NOMO-1 treated with DMSO at 0.1 percent for 48 hours (cell line): ENCODE data around the gene TBKBP1.

Source experiments
- DNase-seq: peaks from one replicate; lab custom pipeline; 2025; ENCODE audit not compliant: unreplicated experiment; lab: John Stamatoyannopoulos, UW

The TBKBP1 gene

DNA sequence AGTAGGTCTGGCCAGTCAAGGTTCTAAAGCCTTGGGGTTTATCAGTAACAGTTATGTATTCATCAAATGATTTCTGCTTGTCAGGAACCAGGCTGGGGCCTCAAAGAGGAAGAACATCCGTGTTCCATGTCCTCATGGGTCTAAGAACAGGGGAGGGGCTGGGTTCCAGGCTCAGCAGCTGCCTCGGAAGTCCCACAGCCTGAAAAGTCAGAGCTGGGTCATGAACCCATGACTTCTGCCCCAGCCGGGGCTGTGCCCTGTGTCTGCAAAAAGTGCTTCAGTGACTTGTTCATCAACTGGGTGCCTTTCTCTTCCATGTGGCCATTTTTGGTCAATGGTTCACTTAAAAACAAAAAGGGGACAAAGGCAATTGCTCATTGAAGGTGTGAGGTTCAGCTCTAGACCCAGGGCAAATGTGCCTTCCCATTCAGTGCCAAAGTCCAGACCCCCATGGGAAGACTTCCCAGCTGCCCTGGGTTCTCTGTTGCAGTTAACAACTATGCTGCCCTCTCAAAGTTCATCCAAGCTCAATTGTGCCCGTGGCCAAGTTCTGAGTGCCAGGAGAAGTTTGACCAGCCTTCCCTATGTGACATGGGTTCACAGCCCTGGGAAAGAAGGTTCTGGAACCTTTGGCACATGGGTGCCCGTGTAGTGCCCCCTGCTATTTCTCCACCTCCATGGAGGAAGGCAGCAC lies 18.5 kb downstream of the TBKBP1 start:
- DNase-seq: no peak

- no peak for DNase-seq
These were observed 20.2 kb downstream of the TBKBP1 start for GRCh38 chr17:47713980-47714700.

DNA sequence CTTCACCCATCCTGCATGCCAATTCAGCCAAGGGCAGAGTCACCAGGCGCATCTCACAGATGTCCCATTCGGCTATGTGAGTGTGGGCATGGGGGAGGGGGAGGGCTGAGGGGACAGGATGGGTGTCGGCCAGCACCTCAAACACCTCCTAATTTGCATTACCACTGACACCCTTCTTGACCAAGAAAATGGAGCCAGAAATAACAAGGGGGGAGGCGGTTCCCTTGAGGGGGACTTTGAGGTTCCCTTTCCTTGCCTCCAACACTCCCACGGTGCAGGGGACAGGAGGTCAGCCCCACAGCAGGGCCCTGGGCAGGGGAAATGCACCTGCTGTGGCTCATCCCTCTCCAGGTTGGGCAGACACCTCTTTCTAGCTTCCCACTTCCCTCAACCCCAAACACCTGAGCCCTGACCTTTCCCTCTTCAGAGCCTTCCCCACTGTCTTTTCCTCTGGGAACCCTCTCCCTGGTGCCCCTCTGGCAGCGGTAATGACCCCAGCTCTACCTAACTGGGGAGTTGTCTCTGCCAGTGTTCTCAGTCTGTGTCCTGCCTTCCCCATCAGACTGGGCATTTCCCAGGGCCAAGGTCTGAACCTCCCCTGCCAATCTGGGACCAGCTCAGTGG lies 20.9 kb downstream of the TBKBP1 start:
- no peak for DNase-seq

- DNase-seq: no peak
These were observed 21.8 kb downstream of the TBKBP1 start for GRCh38 chr17:47715669-47716325.

DNA sequence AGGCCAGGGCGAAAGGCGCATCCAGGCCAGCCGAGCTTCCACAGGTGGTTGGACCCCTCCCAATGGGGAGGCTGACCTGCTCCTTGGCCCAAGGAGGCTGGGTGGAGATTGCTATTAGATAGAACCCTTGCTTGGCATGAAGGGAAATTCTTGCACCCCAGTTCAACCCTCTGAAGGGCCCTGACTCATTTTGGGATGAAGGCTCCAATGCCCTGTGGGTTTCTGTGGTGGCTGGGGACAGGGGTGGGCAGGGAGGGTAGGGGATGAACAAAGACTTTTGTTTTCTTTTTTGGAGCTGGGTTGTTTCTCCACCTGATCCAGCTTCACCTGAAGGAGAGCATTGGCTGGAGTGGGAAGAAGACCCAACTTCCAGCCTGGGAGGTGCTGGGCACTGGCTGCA lies 22.4 kb downstream of the TBKBP1 start:
- no peak for DNase-seq

- DNase-seq: no peak
These were observed 23.3 kb downstream of the TBKBP1 start for GRCh38 chr17:47717261-47717697.

GRCh38 chr17:47717979-47718621 lies 24.1 kb downstream of the TBKBP1 start:
- no peak for DNase-seq

DNA sequence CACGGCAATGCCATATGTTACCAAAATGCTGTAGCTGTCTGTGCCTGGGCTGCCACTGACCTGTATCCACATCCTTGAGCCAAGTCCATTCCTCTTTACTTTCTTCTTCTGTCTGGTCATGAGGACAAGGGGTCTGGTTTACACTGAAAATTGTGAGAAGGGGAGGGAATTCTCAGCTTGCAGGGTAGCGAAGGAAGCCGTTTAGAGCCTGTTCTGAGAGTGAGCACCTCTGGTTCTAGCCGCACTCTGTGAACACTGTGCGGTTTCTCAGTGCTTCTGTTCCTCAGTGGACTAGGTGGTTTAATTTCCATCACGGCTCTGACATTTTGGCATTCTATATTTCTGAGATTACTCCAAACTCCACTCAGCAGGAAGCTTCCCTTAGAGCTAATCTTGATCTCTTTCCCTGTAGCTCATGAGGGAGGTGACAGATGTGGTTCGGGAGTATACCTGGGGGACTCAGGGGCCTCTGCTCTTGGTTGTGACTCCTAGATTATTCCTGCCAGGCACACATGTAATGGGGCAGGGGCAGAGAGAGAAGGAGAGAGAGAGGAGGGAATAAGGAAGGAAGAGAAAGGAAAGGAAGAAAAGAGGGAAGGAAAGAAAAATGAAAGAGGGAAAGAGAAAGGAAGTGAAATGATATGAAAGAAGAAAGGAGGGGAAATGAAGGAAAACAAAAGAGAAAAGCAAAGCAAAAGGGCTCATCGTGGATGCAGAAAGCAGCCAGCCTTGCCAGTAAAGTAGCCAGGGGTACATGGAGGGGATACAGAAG lies 24.9 kb downstream of the TBKBP1 start:
- DNase-seq: no peak

GRCh38 chr17:47719411-47720152 lies 25.6 kb downstream of the TBKBP1 start:
- DNase-seq: peak; percentile 75

DNA sequence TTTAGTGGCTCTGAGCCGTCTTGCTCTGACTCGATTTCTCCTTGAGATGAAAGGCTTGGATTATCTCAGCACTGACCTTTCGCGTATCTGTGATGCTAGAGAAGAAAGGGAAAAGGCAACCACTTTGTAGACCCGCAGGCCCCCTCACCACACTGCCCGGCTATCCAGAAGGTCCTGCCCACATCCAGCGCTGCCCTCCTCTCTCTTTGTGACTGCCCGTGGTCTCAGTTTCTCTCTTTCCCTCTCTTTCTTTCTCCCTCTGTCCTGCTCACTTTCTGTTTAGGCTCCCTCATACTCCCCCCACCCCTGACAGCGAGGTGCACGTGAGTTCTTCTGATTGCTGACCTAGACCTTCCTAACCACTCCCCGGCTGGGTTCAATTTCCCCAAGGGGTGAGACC lies 26.2 kb downstream of the TBKBP1 start:
- DNase-seq: no peak

GRCh38 chr17:47720754-47721533 lies 27.0 kb downstream of the TBKBP1 start:
- peak; percentile 71 for DNase-seq

- DNase-seq: no peak
These were observed 27.8 kb downstream of the TBKBP1 start for GRCh38 chr17:47721725-47722124.

DNA sequence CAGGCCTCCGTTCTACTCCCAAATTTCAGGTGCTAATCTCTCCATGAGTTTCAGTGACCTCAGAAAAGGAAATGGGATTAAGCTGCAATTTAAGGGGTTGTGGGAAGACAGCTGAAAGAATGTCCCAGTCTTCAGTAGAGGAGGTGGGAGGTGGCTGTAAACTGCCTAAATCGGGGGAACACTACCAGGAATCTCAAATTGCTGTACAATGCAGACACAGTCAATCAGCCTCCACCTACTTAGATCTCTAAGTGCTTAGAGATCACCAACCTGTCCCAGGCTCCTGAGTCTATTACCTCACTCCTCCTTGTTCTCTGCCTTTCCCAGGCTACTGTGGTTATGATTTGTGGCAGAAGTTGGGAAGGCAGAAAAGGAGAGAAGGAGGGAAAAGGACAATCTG lies 30.7 kb downstream of the TBKBP1 start:
- no peak for DNase-seq

DNA sequence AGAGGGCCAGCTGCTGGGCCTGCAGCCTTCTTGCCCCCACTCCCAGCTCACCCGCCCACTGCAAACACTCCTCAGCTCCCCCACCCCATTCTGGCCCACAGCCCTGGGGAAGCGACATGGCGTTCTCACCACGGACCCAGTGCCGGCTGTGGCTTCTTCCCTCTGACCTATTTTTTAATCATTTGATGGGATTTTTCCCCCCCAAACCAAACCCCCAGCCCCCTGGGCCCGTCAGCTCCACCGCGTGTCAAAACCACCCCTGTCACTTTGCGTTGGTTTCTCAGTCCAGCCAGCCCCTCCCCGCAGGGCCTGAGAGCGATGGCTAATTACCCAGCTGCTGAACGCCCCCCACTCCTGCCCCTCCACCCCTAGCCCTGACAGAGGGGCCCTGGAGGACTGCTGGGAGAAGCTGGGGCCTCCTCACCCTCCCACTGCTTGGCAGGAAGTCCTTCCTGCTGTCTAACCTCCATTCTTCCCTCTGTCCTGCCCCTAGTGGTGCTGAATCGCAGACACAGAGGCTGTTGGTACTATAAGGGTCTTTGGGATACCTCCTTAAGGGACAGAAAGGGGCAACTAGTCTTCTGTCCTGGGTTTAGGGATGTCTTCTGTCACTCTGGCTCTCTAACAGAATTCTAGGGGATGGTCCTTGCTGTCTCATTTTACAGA lies 31.6 kb downstream of the TBKBP1 start:
- DNase-seq: no peak

- no peak for DNase-seq
These were observed 33.1 kb downstream of the TBKBP1 start for GRCh38 chr17:47726796-47727703.

GRCh38 chr17:47727704-47728036 lies 33.7 kb downstream of the TBKBP1 start:
- no peak for DNase-seq

DNA sequence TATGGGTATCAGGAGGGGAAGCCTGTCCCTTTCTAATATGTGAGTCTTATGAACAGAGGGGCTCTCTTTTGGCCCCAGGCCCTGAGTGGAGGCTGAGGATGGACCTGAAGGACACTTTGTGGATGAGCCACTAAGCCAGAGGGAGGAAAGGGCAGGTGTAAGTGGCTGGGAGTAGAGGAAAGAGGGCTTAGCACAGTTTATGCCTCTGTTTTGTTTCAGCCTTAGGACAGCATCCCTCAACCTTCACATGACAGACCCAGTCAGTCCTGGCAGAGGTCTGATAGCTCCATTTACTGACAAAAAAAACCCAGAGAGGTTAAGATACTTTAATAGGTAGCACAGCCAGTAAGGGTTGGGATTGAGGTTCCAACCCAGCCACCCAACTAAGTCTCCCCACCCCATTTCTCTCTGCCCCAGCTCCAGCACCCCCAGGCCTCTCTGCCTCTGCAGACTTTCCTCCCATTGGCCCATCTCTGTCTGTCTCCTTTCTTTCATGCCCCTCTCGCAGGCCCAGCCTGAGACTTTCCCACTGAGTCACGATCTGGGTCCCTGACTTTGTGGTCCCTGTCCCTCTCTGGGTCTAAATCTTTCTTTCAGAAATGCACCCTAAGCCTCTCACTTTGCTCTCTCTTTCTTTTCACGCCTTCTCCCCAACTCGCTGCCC lies 34.4 kb downstream of the TBKBP1 start:
- no peak for DNase-seq
